Measurements from ENCODE around the gene BLACAT1.
A peak's percentile ranks its signal among the peaks of the same experiment; 100 is the strongest.
"Not testable (repeated sequence)": the region's sequence is repeated elsewhere in the genome, so short reads cannot be mapped to it uniquely, and the experiment has no call there.

Gene BLACAT1

GRCh38 chr1:205438213-205439158 is 17.4 kb downstream of the BLACAT1 start:
- no peak for DNase-seq

DNA sequence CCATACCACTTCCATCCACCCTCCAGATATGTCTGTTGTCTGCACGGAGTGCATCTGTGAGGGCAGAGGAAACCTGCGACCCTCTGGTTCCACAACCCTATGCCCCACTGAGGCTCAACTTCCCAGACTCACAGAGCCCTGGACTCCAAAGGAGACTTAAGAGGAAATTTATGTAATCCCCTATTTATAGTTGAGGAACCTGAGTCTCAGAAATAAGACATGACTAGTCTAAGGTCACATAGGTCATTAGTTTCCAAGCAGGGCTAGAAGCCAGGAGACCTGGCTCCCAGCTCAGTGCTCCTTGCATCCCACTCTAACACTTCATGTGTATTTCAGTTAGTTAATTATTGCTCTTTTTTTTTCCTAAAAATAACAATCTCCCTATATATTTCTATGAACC is 18.3 kb downstream of the BLACAT1 start:
- DNase-seq = no peak

DNA sequence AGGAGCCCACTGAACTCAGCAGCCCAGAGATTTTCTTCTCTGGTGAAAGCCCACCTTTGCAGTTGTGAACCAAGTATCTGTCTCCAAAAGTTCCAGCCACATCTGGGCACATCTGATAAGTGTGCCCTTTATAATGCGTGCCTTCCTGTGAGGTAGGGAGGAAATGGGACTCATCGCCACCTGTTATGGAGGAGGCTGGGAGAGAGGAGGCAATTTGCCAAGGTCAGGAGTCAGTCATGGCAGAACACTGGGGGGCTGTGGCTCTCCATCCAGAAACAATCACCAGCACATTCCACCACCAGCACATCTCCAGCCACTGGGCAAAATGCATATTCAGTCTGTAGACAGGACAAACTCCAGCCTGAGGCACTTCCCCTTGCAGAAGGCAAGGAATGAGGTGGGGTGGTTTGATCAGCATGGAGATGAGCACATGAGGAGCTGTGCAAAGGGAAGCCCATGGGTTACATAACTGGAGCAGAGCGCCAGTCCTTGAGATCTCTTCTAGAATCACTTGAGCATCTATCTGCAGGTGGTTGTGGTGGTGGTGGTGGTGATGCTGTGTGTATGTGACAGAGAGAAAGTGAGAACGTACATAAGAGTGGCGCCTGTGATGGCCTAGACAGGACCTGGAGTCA is 19.0 kb downstream of the BLACAT1 start:
- no peak for DNase-seq

- DNase-seq = no peak
These were observed 20.0 kb downstream of the BLACAT1 start for GRCh38 chr1:205435578-205436573.

DNA sequence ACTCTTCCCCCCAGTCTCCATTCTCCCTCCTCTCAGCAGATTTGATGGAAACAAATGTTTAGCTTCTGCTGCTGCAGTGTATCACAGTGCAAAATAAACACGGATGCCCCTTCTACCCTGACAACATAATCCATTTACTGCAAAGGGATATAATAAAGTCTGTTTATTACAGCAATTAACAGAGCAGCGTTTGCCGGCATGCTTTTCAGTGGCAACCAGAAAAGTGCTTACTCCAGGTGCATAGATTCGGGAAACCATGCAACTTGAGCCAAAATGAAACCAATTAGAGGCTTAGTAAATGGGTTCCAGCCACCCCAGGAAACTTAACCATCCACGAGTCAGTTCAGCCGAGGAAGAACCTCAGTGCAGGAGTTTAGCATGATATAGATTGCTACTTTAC is 21.1 kb downstream of the BLACAT1 start:
- DNase-seq = no peak

GRCh38 chr1:205432692-205433091 is 23.2 kb downstream of the BLACAT1 start:
- not testable (repeated sequence) for DNase-seq

GRCh38 chr1:205432116-205432515 is 23.7 kb downstream of the BLACAT1 start:
- no peak for DNase-seq

DNA sequence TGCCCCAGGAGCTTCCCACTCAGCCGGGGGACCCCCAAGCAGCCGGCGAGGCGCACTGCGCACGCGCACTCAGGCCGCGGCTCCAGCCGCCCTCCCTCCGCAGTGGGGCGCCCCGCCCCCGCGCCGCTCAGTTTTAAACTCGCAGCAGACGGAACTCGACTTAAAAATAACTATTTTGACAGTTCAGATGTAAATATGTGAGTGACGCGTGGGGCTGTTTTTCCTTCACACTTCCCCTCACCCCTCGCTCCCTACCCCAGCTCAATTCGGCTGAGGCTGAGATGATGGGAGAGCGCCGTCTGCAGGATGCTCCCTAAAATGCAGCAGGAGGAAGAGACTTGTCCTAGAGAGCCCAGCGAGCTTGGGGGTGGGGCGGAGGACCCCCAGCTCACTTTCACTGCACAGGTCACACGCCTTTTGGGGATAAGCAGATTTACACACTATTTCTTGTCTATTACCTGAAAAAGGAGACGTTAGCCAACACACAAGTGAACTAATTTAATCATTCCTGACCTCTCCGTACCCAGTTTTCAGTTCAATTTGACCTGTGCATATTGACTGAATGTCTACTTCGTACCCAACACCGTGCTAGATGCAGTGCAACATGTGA is 25.0 kb downstream of the BLACAT1 start:
- peak; percentile 23 for DNase-seq

GRCh38 chr1:205429762-205430695 is 25.8 kb downstream of the BLACAT1 start:
- DNase-seq = no peak

- DNase-seq = no peak
These were observed 30.8 kb downstream of the BLACAT1 start for GRCh38 chr1:205424901-205425600.

DNA sequence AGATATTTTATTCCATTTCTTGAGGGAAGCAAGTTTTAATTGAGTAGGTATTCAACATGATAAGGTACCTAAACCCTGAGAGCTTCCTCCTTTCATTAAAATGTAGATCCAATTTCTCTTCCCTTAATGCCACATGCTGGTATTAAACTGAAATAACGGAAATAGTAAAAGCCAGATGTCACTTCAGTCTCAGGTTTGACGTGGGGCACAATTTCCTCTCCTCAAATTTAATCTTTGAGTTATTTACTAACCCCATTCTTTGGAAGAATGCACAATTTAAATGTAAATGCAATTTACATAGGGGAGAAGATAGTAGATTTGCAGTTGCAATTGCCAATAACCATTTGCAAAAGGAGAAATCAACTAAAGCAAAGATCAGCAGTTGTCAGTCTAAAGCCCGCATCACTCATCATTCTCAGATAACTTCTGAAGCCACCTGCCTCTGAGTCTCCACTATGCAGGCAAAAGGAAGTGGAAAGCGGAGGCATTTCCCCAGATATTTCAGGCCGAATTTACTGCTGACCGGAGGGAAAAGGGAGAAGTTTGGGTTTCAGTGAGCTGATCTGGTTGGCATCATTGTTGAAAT is 31.9 kb downstream of the BLACAT1 start:
- DNase-seq = no peak

GRCh38 chr1:205422993-205423642 is 32.7 kb downstream of the BLACAT1 start:
- DNase-seq = no peak

- DNase-seq = no peak
These were observed 34.0 kb downstream of the BLACAT1 start, which contains the start of gene LEMD1 for GRCh38 chr1:205421798-205422197. LEMD1 (minus strand) TSS chr1:205422056; CDS start chr1:205420536, 1,520 bp downstream.

GRCh38 chr1:205420938-205421337 is 34.9 kb downstream of the BLACAT1 start:
- no peak for DNase-seq

DNA sequence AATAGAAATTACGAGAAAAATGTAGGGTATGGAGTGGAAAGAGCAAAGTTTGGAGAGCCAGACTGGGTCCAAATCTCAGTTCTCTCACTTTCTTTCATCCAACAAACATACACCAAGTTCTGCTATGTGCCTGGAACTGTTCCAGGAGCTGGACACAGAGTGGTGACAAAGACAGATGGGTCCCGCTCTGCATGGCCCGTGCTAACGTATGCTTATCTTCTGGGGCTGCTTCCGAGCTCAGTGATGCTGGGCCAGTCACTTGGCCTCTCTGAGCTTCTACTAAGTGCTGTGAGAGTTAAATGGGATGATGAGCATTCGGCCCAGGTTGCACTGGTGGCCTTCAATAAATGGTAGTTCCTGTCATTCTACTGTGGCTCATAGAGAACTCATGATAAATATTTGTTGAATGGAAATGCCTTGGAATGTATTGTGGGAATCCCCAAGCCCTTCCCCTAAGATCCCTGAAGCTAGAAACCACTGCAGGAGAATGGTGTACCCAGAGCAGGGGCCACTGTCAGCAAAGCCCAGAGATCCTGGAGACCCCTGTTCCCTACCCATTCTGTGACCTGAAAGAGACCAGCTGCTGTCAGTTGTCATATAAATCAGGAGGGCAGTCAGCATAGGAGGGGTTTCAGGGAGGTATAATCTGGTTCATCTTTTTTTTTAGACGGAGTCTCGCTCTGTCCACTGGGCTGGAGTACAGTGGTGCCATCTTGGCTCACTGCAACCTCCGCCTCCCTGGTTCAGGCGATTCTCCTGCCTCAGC is 37.8 kb downstream of the BLACAT1 start:
- no peak for DNase-seq

DNA sequence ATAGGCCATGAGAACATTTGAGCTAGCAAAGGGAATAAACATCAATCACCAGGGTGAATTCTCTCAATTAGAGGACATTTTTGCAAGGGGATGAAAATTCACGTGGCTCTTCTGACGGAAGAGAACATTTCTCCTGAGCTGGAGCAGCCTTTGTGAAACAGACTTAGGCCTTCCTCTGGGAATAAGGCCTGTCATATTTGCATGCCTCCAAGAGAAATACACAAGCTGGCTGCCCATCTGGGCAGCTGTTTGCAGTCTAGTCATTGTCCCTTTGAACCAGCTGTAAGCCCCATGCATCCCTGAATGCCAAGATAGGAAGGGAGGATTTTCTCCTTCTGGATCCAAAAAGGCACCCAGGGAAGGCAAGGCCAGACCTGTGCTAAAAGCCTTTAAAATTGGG is 39.5 kb downstream of the BLACAT1 start:
- DNase-seq = no peak

DNA sequence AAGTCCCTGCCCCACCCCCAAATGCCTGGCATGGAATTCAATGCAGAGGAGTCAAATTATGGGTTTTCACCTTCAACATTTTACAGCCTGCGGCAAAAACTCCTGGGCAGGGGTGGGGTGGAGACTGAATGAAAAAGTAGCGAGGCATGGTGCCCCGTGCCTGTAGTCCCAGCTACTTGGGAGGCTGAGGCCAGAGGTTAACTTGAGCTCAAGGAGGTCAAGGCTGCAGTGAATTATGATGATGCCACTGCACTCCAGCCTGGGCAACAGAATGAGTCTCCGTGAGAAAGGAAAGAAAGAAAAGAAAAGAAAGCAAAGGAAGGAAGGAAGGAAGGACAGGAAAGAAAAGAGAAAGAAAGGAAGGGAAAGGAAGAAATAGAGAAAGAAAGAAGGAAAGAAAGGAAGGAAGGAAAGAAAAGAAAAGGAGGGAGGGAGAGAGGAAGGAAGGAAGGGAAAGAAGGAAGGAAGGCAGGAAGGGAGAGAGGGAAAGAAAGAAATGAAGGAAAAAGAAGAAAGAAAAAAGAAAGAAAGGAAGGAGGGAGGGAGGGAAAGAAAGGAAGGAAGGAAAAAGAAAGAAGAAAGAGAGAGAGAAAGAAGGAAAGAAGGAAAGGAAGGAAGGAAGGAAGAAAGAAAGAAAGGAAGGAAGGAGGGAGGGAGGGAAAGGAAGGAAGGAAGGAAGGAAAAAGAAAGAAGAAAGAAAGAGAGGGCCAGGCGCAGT is 45.1 kb downstream of the BLACAT1 start:
- no peak for DNase-seq

DNA sequence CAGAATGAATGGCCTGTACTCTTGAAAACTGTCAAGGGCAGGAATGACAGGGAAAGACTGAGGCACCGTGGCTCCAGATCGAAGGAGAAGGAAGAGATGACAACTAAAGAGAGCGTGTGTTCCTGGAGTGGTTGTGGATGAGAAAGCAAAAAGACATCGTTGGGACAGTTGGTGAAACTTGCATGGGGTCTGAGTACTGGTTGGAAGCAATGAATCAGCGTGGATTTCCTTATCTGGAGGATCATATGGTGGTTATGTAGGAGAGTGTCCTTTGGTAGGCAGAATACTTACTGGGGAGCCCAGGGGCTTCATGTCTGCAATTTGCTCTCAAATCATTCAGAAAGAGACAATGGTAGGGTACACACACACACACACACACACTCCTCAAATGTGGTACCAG is 47.9 kb downstream of the BLACAT1 start:
- no peak for DNase-seq
